Measurements from ENCODE around the gene CALHM2.
"Not testable (repeated sequence)": the region's sequence is repeated elsewhere in the genome, so short reads cannot be mapped to it uniquely, and the experiment has no call there.

The CALHM2 gene

GRCh38 chr10:103448746-103449145 lies 3.4 kb downstream of the CALHM2 start:
- no peak for DNase-seq

- DNase-seq, result no peak
Measured at GRCh38 chr10:103447187-103447586, 5.0 kb downstream of the CALHM2 start.

DNA sequence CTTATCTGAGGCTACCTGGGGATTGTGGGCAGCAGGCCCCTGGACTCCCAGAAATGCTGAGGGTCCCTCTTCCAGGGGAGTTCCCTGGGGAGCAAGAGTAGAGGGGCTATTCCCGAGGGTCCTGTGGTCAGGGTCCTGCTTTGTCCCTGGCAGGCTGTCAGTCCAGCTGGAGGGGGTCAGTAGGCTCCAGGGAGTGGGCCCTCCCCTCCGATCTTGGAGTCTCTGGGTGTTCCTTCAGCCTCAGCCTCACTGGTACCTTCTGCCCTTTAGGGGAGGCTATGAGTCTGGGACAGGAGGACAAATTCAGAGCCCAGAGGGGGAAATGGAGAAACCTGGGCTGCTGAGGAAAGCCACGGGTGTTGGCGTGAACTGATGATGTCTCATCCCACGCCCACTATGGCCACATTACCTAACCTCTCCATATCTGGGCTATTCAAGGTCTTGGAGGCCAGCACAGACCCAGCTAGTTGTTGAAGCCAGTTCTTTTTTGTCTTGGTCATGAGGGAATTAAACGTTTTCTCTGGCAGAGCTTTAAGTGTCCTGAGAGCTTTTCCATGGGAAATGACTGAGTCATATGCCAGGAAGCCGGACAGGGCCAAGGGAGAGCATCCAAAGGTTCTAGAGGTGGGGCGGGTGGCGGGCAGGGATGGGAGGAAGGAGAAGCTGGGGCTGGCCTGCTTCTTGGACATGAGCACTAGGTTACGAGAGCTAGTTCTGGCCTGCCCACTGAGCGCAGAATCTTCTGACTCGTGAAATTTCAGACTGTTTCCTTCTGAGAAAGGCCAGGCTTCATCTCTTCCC lies 6.2 kb downstream of the CALHM2 start:
- DNase-seq, result no peak

DNA sequence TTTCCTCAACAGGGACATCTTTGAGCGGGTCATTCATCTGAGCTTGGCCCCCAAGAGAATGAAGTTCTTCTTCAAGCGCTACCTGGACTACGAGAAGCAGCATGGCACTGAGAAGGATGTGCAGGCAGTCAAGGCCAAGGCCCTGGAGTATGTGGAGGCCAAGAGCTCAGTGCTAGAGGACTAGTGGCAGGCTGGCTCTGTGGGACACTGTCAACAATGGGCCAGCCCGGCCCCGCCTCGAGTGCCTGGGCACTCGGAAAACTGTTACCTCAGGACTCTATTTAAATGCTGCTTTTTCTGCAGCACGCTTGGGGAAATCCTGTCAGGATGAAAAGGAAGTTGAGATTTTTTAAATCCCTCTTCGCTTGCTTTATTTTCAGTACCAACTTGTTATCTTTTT lies 6.8 kb downstream of the CALHM2 start:
- no peak for DNase-seq

GRCh38 chr10:103444478-103444877 lies 7.7 kb downstream of the CALHM2 start:
- no peak for DNase-seq

DNA sequence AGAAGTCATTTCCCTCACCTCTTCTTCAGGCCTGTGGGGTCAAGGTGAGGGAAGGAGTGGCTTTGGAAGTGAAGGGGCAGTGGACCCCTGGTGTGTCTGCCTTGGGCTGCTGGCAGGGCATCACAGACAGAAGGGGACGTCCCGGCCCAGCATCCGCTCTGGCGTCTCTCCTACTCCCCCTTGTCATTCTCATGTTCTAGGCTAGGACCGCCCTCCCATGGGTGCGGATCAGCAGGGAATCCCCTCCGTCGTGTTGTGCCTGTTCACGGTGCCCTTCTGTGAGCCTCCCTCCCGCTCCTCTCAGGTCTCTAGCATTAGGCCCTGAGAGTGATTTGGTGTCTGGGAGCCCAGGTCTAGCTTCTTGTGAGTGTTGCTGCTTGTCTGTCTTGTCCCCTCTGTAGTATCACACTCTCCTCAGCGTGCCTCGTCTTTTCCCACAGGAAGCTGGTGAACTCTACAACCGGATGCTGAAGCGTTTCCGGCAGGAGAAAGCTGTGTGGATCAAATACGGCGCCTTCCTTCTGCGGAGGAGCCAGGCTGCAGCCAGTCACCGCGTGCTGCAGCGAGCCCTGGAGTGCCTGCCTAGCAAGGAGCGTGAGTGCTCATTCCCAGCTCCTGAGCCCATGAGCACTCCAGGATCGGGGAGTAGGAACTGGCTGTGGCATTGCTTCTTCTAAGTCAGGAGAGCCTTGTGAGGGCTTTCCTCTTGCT lies 8.5 kb downstream of the CALHM2 start:
- no peak for DNase-seq

- DNase-seq, result no peak
Measured at GRCh38 chr10:103442031-103442461, 10.1 kb downstream of the CALHM2 start.

DNA sequence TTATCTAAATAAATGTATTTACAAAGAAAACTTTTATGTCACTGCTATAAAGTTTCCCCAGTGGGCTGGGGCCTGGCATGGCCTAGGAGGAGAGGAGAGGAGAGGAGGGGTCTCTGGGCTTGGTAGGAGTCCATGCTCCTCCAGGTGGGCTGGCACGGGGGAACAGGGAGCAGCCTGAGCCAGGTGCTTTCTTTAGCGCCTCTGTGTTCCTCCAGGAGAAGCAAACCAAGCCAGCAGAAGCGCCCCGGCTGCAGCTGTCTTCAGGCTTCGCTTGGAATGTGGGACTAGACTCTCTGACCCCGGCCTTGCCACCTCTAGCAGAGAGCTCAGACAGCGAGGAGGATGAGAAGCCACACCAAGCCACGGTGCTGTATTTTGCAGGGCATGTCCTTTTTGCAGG lies 10.6 kb downstream of the CALHM2 start:
- no peak for DNase-seq

- DNase-seq, result no peak
Measured at GRCh38 chr10:103441206-103441605, 11.0 kb downstream of the CALHM2 start.

- no peak for DNase-seq
Measured at GRCh38 chr10:103440416-103440815, 11.8 kb downstream of the CALHM2 start.

GRCh38 chr10:103439776-103440175 lies 12.4 kb downstream of the CALHM2 start:
- DNase-seq, result no peak

GRCh38 chr10:103433858-103434257 lies 18.3 kb downstream of the CALHM2 start:
- DNase-seq, result no peak

- no peak for DNase-seq
Measured at GRCh38 chr10:103431902-103432301, 20.3 kb downstream of the CALHM2 start.

- DNase-seq, result no peak
Measured at GRCh38 chr10:103429647-103430046, 22.5 kb downstream of the CALHM2 start.

DNA sequence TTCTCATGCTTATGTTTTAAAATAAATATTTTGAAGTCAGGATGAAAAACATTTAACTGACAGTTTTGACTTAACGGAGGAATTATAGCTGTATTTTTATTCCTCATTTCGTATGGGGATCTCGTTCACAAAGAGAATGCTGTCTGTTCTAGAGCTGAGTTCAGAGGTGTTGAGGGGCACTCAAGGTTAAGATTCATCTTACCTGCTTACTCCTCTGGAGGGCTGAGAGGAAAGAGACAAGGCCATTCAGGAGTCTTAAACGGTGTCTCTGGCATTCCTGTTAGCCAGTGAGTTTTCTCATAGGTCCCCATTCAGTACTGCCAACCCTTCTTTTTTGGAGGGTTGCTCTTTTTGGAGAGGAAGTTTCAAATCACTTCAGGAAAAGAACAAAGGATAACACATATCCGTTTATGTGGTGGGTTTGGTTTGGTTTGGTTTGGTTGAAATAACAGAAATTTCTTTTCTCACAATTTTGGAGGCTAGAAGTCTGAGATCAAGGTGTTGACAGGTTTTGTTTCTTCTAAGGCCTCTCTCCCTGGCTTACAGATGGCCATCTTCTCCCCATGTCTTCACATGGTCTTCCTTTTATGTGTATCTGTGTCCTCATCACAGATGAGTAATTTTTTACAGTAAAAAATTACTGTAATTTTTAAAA lies 23.1 kb downstream of the CALHM2 start:
- no peak for DNase-seq

DNA sequence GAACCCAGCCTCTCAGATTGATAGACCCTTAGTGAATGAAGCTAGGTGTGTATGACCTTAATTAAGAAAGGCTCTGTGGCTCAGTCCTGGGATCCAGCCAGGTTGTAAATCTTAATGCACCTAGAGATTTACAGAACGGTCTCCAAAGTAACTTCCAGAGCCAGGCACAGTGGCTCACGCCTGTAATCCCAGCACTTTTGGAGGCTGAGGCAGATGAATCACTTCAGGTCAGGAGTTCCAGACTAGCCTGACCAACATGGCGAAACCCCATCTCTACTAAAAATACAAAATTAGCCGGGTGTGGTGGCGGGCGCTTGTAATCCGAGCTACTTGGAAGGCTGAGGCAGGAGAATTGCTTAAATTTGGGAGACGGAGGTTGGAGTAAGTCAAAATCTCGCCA lies 24.3 kb downstream of the CALHM2 start:
- no peak for DNase-seq

GRCh38 chr10:103423748-103424147 lies 28.4 kb downstream of the CALHM2 start:
- no peak for DNase-seq

DNA sequence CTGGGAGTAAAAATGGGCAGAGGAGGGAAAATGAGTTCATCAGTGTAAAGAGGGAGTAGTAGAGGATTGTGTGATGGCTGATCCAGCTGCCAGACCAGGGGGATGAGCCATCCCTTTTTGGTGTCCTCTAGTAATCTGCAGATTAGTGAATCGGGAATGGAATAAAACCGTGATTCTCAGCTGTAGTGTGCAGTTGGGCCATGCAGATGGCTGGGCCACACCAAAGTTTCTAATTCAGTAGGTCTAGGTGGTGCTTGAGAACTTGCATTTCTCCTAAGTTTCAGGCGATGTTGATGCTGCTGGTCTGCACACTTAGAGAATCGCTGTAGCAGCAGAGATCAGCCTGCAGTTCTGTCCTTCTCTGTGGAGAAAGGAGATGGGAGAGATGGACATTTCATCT lies 33.1 kb downstream of the CALHM2 start:
- no peak for DNase-seq

- DNase-seq, result no peak
Measured at GRCh38 chr10:103417601-103418000, 34.6 kb downstream of the CALHM2 start.

- not testable (repeated sequence) for DNase-seq
Measured at GRCh38 chr10:103417148-103417469, 35.1 kb downstream of the CALHM2 start.

- DNase-seq, result peak; percentile 27
Measured at GRCh38 chr10:103416436-103417147, 35.6 kb downstream of the CALHM2 start.

GRCh38 chr10:103415581-103415980 lies 36.6 kb downstream of the CALHM2 start:
- DNase-seq, result no peak

DNA sequence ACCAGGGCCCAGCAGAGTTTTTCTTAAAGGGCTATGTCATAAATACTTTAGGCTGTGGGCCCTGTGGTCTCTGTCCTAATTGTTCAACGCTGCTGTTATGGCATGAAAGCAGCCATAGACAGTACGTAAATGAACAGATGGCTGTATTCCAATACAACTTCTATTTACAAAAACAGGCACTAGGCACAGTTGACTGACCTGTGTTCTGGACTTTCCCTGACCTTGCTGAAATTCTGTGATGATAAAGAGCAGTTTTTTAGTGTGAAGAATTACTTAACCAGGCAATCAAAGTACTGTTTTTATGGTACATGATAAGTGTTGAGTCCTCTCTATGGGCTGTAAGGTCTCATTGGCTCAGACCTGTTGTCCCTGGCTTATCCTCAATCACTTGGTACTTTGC lies 38.6 kb downstream of the CALHM2 start:
- DNase-seq, result no peak
